NCI-H1694 treated with DMSO at 0.1 percent for 48 hours (cell line): Measurements from ENCODE around the gene ACAD9.

Experiments used
- DNase-seq: peaks from one replicate; lab custom pipeline; 2025; lab: John Stamatoyannopoulos, UW

Gene ACAD9

GRCh38 chr3:128935922-128936321, 56.5 kb downstream of the ACAD9 start:
- peak; percentile 18 for DNase-seq

- DNase-seq = no peak
Observed at GRCh38 chr3:128936341-128936740, 56.9 kb downstream of the ACAD9 start.

- no peak for DNase-seq
Observed at GRCh38 chr3:128940252-128940651, 60.8 kb downstream of the ACAD9 start.

GRCh38 chr3:128942161-128942952, 62.9 kb downstream of the ACAD9 start:
- DNase-seq = no peak

- DNase-seq = no peak
Observed at GRCh38 chr3:128945041-128945877, 65.8 kb downstream of the ACAD9 start.

- DNase-seq = no peak
Observed at GRCh38 chr3:128945878-128946175, 66.4 kb downstream of the ACAD9 start.

- DNase-seq = no peak
Observed at GRCh38 chr3:128946411-128946810, 67.0 kb downstream of the ACAD9 start.

- no peak for DNase-seq
Observed at GRCh38 chr3:128949158-128949557, 69.7 kb downstream of the ACAD9 start.

GRCh38 chr3:128950223-128950938, 71.0 kb downstream of the ACAD9 start:
- peak; percentile 30 for DNase-seq

- no peak for DNase-seq
Observed at GRCh38 chr3:128956440-128956839, 77.0 kb downstream of the ACAD9 start.
